NCI-H69 (cell line): Measurements from ENCODE around the gene KCNG3.
"Not testable (repeated sequence)": the region's sequence is repeated elsewhere in the genome, so short reads cannot be mapped to it uniquely, and the experiment has no call there.

Experiments
- DNase-seq: peaks from one replicate; lab custom pipeline; 2025; lab: John Stamatoyannopoulos, UW

KCNG3 gene

DNA sequence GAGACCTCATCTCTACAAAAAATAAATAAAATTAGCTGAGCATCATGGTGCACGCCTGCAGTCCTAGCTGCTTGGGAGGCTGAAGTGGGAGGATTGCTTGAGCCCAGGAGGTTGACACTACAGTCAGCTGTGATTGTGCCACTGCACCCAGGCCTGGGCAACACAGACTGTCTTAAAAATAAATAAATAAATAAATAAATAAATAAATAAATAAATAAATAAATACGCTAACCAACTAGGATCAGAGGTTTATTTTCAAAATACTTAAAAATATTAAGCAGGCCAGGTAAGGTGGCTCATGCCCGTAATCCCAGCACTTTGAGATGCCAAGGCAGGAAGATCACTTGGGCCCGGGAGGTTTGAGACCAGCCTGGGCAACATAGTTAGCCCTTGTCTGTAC, 63.6 kb downstream of the KCNG3 start:
- DNase-seq = no peak

DNA sequence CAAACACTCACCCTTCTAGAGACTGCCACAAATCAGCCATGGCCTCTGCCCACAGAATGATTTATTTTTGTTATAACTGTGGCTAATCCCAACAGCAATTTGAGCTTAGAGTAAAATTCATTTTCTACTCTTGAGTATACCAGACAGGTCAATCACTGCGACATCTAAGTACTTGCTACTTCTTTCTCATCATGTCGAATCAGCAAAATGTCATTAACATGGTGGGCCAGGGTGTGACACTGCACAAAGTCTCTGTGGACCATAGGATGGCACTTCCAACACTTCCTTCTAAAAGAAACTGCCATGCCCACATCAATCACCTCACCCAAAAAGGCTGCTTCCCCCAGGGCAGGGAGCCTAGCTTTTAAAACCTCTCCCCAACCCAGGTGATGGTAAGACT, 64.4 kb downstream of the KCNG3 start:
- DNase-seq = no peak

DNA sequence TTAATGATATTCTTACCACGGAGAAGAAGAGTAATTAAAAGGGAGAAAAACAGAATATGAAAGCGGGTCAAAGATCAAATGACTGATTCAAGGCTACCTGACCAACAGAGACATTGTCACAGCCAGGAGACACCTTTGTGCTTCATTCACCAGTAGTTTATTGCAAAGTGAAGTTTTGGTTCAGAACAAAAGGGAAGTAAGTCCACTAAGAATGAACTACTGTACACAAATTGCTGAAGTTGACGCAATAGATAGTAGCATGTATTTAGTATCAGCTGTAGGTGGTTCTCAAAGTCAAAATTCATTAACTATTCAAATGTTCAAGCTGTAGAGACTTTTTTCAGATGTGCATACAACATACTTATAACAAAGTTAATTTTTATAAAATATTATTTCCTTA, 68.1 kb downstream of the KCNG3 start:
- DNase-seq = no peak

DNA sequence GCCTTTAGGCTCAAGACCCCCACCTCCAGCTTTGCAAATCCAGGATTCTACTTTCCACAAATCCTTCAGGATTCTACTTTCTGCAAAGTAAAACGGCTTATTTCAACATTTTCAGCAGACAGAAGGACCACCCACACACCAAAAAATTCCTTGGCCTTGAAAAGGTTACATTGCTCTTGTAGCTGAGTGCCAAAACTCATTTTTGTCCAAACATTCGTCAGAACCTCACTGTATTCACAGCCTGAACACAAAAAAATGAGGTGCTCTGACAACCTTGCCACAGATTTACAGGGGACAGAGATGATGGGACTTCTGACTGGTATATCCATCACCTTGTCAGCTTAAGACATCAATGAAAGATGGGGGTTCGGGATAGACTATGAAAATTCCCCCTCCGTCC, 69.7 kb downstream of the KCNG3 start:
- no peak for DNase-seq

GRCh38 chr2:42421601-42422239, 72.1 kb downstream of the KCNG3 start:
- DNase-seq = no peak

- DNase-seq = no peak
Observed at GRCh38 chr2:42421157-42421485, 72.7 kb downstream of the KCNG3 start.

GRCh38 chr2:42414648-42415047, 79.1 kb downstream of the KCNG3 start:
- DNase-seq = no peak

DNA sequence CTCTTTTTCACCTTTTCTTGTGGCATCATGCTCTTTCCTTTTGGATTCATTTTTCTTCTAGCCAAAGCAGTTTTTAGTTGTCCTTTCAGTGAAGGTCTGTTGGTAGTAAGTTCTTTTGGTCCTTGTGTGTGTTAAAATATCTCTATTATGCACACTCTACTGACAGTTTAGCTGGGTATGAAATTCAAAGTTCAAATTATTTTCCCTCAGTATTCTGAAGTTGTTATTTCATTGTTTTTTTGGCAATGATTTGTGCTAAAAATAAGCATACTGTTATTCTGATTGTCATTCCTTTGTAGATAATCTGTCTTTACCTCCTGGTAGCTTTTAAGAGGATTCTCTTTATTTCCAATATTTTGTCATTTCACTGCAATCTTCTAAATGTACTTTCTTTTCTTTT, 79.6 kb downstream of the KCNG3 start:
- no peak for DNase-seq

GRCh38 chr2:42410742-42411514, 82.9 kb downstream of the KCNG3 start:
- no peak for DNase-seq

- DNase-seq = no peak
Observed at GRCh38 chr2:42408009-42408408, 85.8 kb downstream of the KCNG3 start.

GRCh38 chr2:42407476-42407875, 86.3 kb downstream of the KCNG3 start:
- no peak for DNase-seq

DNA sequence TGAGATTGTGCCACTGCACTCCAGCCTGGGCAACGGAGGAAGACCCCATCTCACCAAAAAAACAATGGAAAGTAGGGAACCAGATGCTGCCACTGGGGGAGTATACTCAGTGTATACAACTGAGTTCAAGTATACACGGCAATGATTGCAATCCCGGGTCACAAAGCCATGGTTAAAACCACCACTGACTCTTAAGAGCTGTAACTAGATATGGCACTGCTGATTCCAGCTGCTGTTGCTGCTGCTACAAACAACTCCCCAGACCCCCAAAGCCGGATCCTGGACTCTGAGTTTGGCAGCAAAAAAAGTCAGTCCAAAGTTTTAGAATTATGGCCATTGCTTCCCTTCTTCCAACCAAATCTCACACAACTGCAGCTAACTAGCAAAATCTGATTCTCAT, 89.1 kb downstream of the KCNG3 start:
- no peak for DNase-seq

DNA sequence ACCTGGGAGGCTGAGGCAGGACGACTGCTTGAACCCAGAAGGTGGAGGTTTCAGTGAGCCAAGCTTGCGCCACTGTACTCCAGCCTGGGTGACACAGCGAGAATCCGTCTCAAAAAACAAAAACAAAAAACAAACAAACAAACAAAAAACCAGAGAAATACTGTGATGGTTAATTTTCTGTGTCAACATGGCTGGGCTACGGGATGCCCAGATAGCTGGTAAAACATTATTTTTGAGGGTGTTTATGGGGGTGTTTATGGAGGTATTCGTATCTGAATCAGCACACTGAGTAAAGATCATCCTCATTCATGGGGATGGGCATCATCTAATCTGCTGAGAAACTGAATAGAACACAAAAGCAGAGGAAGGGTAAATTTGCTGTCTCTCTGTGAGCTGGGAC, 92.0 kb downstream of the KCNG3 start:
- DNase-seq = no peak

DNA sequence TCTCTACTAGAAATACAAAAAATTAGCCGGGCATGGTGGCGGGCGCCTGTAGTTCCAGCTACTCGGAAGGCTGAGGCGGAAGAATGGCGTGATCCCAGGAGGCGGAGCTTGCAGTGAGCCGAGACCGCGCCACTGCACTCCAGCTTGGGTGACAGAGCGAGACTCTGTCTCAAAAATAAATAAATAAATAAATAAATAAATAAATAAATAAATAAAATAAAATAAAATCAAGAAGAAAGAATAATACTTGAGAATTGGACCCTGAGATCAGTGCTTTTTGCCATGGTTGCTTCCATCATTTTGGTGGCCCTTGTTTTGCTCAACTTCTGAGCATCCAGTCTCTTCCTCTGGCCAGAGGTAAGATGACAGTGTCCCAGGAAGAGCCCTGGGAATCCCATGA, 95.7 kb downstream of the KCNG3 start:
- not testable (repeated sequence) for DNase-seq

DNA sequence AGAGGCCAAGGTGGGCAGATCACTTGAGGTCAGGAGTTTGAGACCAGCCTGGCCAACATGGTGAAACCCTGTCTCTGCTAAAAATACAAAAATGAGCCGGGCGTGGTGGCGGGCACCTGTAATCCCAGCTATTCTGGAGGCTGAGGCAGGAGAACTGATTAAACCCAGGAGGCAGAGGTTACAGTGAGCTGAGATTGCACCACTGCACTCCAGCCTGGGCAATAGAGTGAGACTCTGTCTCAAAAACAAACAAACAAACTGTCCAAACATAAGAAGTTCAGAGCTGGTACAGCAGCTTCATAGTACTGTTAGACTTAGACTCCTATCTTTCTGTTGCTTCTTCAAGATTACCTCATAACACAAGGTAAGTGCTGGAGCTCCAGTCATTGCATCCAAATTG, 100.5 kb downstream of the KCNG3 start:
- DNase-seq = not testable (repeated sequence)

DNA sequence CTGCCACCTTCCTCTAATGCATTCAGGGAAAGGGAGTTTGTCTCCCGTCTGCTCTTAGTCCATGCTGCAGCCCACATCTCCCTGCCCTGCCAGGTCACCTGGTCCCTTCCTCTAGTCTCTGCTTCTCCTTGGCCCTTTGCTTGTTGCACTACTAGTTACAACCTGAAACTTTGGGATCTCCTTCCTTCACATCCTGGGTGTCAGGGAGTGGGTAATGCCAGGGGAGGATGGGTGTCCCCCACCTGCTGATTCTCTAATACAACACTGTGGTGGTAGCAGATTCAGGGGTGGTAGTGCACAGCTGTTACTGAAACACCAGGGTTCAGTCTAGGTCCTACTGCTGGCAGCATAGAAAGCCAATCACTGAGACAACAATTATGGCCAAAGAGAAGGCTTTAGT, 101.6 kb downstream of the KCNG3 start:
- no peak for DNase-seq
